ENCODE data around the gene CWC25. TPM values are rescaled to one million over a fixed set of nuclear protein-coding genes. Genes with fewer than 3 reads are reported as not detected.

The CWC25 gene
- total and polyA plus RNA-seq, 2 of the 13 experiments (the other 11 are each of a cell fraction or from before 2014, with no cell fraction given) = 15.6 to 22.7 TPM

GRCh38 chr17:38798614-38799500 lies 26.3 kb downstream of the CWC25 start (continued):
- TF ChIP-seq HNF4A (CRISPR knock-in tag; IDR thresholded peaks at IDR 0.05) (no peak), CSRNP1 (CRISPR knock-in tag; IDR thresholded peaks at IDR 0.05) (no peak; the same call in 1 of the 2 replicates), SALL2 (CRISPR knock-in tag; IDR thresholded peaks at IDR 0.05) (no peak), POLR2G (IDR thresholded peaks at IDR 0.05; ENCODE audit: low read depth, low read length) (peak; percentile 38; the same call in 1 of the 2 replicates), ZSCAN22 (CRISPR knock-in tag; IDR thresholded peaks at IDR 0.05) (no peak; the same call in 1 of the 2 replicates), HMG20A (CRISPR knock-in tag; IDR thresholded peaks at IDR 0.05; ENCODE audit: borderline replicate concordance) (no peak), KDM6A (CRISPR knock-in tag; IDR thresholded peaks at IDR 0.05; ENCODE audit: low read depth) (no peak), SRSF4 (IDR thresholded peaks at IDR 0.05; ENCODE audit: low read depth, low read length, poor library complexity, severe bottlenecking) (no peak), MLLT10 (CRISPR knock-in tag; IDR thresholded peaks at IDR 0.05) (no peak), KLF16 (CRISPR knock-in tag; IDR thresholded peaks at IDR 0.05) (peak in 1 of 2 experiments; percentile 41; a peak in 1 of 4 replicates), ZNF343 (CRISPR knock-in tag; IDR thresholded peaks at IDR 0.05) (no peak; the same call in 1 of the 2 replicates), NKX3-1 (CRISPR knock-in tag; IDR thresholded peaks at IDR 0.05) (no peak), ARNTL (CRISPR knock-in tag; IDR thresholded peaks at IDR 0.05) (no peak), ZBTB38 (CRISPR knock-in tag; IDR thresholded peaks at IDR 0.05) (peak; percentile 87), MAX (IDR thresholded peaks at IDR 0.05) (peak; percentile 84), ZNF354B (CRISPR knock-in tag; IDR thresholded peaks at IDR 0.05) (no peak), ZNF274 (CRISPR knock-in tag; IDR thresholded peaks at IDR 0.05) (peak; percentile 95), SCMH1 (CRISPR knock-in tag; IDR thresholded peaks at IDR 0.05; ENCODE audit: borderline replicate concordance) (no peak), TAF15 (IDR thresholded peaks at IDR 0.05; ENCODE audit: low read depth, low read length, poor library complexity, severe bottlenecking) (no peak), ZNF512B (CRISPR knock-in tag; IDR thresholded peaks at IDR 0.05; ENCODE audit: borderline replicate concordance) (no peak), MTF1 (CRISPR knock-in tag; IDR thresholded peaks at IDR 0.05) (no peak), ZBTB26 (CRISPR knock-in tag; IDR thresholded peaks at IDR 0.05; ENCODE audit: borderline replicate concordance) (peak; percentile 69; the same call in 1 of the 2 replicates), MED8 (CRISPR knock-in tag; IDR thresholded peaks at IDR 0.05; ENCODE audit: insufficient replicate concordance) (no peak)

Measured in HepG2 (cell line).